GM18498 (cell line): Measurements from ENCODE around the gene GALNT12.

Source experiments
- ATAC-seq: cut with Tn5 transposase; IDR thresholded peaks from one replicate; pipeline ENCODE4 v1.9.1; 2021; ENCODE audit warnings: mild to moderate bottlenecking, moderate library complexity; ENCODE audit not compliant: unreplicated experiment

GALNT12 gene

DNA sequence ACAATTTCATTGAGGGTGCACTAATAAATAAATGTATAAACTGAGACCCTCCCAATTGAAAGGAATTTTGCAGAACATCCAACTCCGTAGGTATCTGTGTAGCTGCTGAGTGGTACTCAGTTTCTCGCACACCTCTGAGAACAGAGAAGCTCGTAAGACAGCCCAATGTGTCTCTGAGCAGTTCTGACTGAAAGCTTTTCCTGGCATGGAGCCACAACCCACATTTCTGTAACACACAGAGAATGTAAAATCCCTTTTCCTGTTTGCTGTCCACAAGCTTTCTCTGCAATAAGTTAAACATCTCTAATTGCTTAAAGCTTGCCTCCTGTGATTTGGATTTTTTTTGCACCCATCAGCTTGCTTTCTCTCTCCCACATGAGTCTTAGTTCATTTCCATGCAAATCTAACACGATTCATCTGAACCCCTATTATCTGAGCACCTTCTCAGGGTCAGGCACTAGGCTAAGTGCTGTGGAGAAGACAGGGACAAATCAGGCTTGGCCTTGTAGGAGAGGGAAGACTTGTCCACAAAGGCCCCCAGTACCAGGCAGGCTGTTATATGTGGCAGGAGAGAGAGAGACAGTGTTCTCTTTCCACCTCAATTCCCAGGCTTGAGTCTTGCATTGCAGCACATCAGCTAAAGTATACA, 92.1 kb downstream of the GALNT12 start:
- no peak for ATAC-seq
